A549 (cell line): ENCODE data around the gene TUBB3. TPM values are rescaled to one million over a fixed set of nuclear protein-coding genes. Genes with fewer than 3 reads are reported as not detected.

ENCODE experiments used
- ATAC-seq, 2 experiments: fragments of 200-7000 bp in 1 of 2; fragments of >200 bp in 1 of 2; cut with Nextera tagmentation in 1 of 2; cut with Tn5 transposase in 1 of 2; 3 replicates each; pipeline versions ENCODE4 v1.8.0 to v1.9.1; 2018 to 2020; ENCODE audit warnings: mild to moderate bottlenecking in 1 of 2, moderate library complexity in 1 of 2
- CTCF ChIA-PET: fragments of 300-600 bp; sonication (Branson Sonifier 250); formaldehyde crosslinking; extraction: SDS; loops from one replicate; lab custom pipeline; 2021; ENCODE audit warnings: antibody characterized with exemption, inconsistent platforms; lab: Yijun Ruan, JAX
- POLR2A ChIA-PET: fragments of 350-600 bp; formaldehyde crosslinking; extraction: SDS; loops from one replicate; lab custom pipeline; 2021; ENCODE audit warnings: antibody characterized with exemption, inconsistent platforms; lab: Yijun Ruan, JAX
- DNase-seq, 2 experiments: peaks; one replicate each; pipeline versions ENCODE4 v3.0.0 to v3.0.0-alpha.2; 2011 to 2016; ENCODE audit warnings: low read depth in 1 of 2, low spot score in 1 of 2
- FAIRE-seq: peaks from 2 replicates; lab custom pipeline; 2011; peaks lifted over from hg19 to GRCh38; lab: Jason Lieb, UNC
- H3K27ac ChIP-seq, 2 experiments: fragments of >200 bp; sonication (Bioruptor Twin); formaldehyde crosslinking; 3 replicates each; pipeline ENCODE4 v1.5.1; 2016 to 2017
- H3K4me1 ChIP-seq: fragments of >200 bp; sonication (Bioruptor Twin); formaldehyde crosslinking; 3 replicates; pipeline ENCODE4 v1.6.1; 2016
- H3K4me2 ChIP-seq: fragments of >200 bp; sonication (Bioruptor Twin); formaldehyde crosslinking; 3 replicates; pipeline ENCODE4 v1.6.1; 2016
- H3K4me3 ChIP-seq: fragments of >200 bp; sonication (Bioruptor Twin); formaldehyde crosslinking; 3 replicates; pipeline ENCODE4 v1.5.1; 2016
- H3K9me3 ChIP-seq: fragments of >200 bp; sonication (Bioruptor Twin); formaldehyde crosslinking; 3 replicates; pipeline ENCODE4 v1.6.1; 2016
- CEBPB ChIP-seq, 2 experiments: fragments of >200 bp in 1 of 2; sonication (Bioruptor Twin) in 1 of 2; formaldehyde crosslinking in 1 of 2; IDR thresholded peaks; 2 replicates each; pipeline ENCODE4 v1.6.1; 2012 to 2016
- ESRRA ChIP-seq: fragments of 150-350 bp; IDR thresholded peaks from 2 replicates; pipeline ENCODE4 v1.6.1; 2014; ENCODE audit warnings: mild to moderate bottlenecking, low read length, borderline replicate concordance
- FOSL2 ChIP-seq, 2 experiments: fragments of 450-650 bp in 1 of 2; fragments of >200 bp in 1 of 2; sonication (Bioruptor Twin) in 1 of 2; formaldehyde crosslinking; IDR thresholded peaks; 2 replicates each; pipeline versions ENCODE4 v1.5.0 to v1.6.1; 2016 to 2020; ENCODE audit warnings: mild to moderate bottlenecking in 1 of 2, moderate library complexity in 1 of 2
- GATA3 ChIP-seq: IDR thresholded peaks from 2 replicates; pipeline ENCODE4 v1.6.1; 2012; ENCODE audit warnings: borderline replicate concordance
- HEYL ChIP-seq: fragments of 250-450 bp; sonication (Bioruptor Pico); IDR thresholded peaks from 2 replicates; pipeline ENCODE4 v1.8.0; 2021; ENCODE audit warnings: mild to moderate bottlenecking, moderate library complexity
- HOXA7 ChIP-seq: fragments of 250-450 bp; sonication (Bioruptor Pico); IDR thresholded peaks from 2 replicates; pipeline ENCODE4 v1.5.0; 2020; ENCODE audit warnings: mild to moderate bottlenecking, moderate library complexity
- JUNB ChIP-seq: fragments of >200 bp; sonication (Bioruptor Twin); formaldehyde crosslinking; IDR thresholded peaks from 2 replicates; pipeline ENCODE4 v1.6.1; 2016
- MAFK ChIP-seq: fragments of 450-650 bp; IDR thresholded peaks from 2 replicates; pipeline ENCODE4 v1.6.1; 2014; ENCODE audit not compliant: partially characterized antibody
- RARB ChIP-seq: fragments of 250-450 bp; sonication (Bioruptor Pico); IDR thresholded peaks from 2 replicates; pipeline ENCODE4 v1.8.0; 2021; ENCODE audit warnings: mild to moderate bottlenecking, moderate library complexity
- SREBF2 ChIP-seq: fragments of 450-650 bp; IDR thresholded peaks from 2 replicates; pipeline ENCODE4 v1.6.1; 2014; ENCODE audit warnings: mild to moderate bottlenecking, moderate library complexity
- ZC3H11A ChIP-seq: fragments of 450-650 bp; IDR thresholded peaks from 2 replicates; pipeline ENCODE4 v1.6.1; 2014; ENCODE audit warnings: antibody characterized with exemption, mild to moderate bottlenecking
- ZSCAN20 ChIP-seq: fragments of 250-450 bp; sonication (Bioruptor Pico); IDR thresholded peaks from 2 replicates; pipeline ENCODE4 v1.8.0; 2022; ENCODE audit warnings: mild to moderate bottlenecking, moderate library complexity
- WGBS: methylation state at CpG from one replicate; pipeline ENCODE4 v1.1.6; 2017; ENCODE audit errors: missing lambda C conversion rate; 5-methylcytosine and 5-hydroxymethylcytosine counted together
- polyA plus RNA-seq, 4 experiments: library from polyadenylated mRNA; depleted of rRNA in 3 of 4; stranded (reverse); fragments of >200 nt; fragmentation: RNase III in 1 of 4; extraction: RNeasy Plus Mini Kit Qiagen cat#74134 plus additional on column Dnase treatment in 1 of 4; gene quantifications; 2 replicates in 3 of 4; 3 replicates in 1 of 4; pipeline ENCODE4 v1.2.3, GENCODE V29; 2011 to 2017
- TF ChIP-seq, protein P1 (sequence below): fragments of 250-450 bp; sonication (Bioruptor Pico); IDR thresholded peaks from 2 replicates; pipeline ENCODE4 v1.5.0; 2020; ENCODE audit warnings: low read depth, mild to moderate bottlenecking, moderate library complexity
- TF ChIP-seq, protein P2 (sequence below): fragments of 250-450 bp; sonication (Bioruptor Pico); IDR thresholded peaks from 2 replicates; pipeline ENCODE4 v1.5.0; 2021; ENCODE audit warnings: mild to moderate bottlenecking, moderate library complexity, borderline replicate concordance
- TF ChIP-seq, protein P3 (sequence below): fragments of >200 bp; sonication (Bioruptor Twin); formaldehyde crosslinking; IDR thresholded peaks from 3 replicates; pipeline ENCODE4 v1.5.1; 2016
- TF ChIP-seq, protein P4 (sequence below): fragments of 450-650 bp; IDR thresholded peaks from 2 replicates; pipeline ENCODE4 v1.6.1; 2014; ENCODE audit warnings: antibody characterized with exemption

TUBB3 gene
- polyA plus RNA-seq, 2 of the 4 experiments (the other 2 are of a cell fraction), result 48.9 to 163 TPM

DNA sequence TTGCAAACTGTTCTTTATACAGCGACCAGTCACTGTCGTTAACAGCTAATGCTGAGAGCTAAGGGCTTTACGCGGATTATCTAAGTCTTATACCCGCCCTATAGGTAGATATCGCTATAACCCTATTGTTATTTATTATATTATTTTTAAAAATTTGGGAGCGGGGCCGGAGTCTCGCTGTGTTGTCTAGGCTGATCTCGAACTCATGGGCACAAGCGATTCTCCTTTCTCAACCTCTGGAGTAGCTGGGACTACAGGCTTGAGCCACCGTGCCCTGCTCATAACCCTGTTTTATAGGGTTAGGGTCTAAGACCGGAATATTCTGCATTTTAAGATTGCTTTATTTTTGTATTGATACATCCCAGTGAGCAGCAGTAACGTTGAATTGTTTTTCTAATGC, 50.1 kb downstream of the TUBB3 start:
- 0 out of 3 replicates have a peak, but pooled peaks cover 5% of the 10 kb centered on the region for H3K9me3 ChIP-seq
- ChIA-PET CTCF (interaction anchor here (0.8 to 0.9 kb wide), 3 partner anchors 14 to 74 kb away, joined by 3 read pairs; no protein-coding TSS in a partner anchor), POLR2A (interaction anchor here (0.5 to 1.7 kb wide), 4 partner anchors 49 to 74 kb away, joined by 3 to 8 read pairs (median 5); no protein-coding TSS in a partner anchor)
- peaks cover 15% of the 10 kb centered on the region for H3K4me1 ChIP-seq
- WGBS, result 5% methylated on average over 14 of the region's 14 CpGs
- peak overlapping the region; percentile 91 for H3K4me2 ChIP-seq
- peak overlapping the region; percentile 93 to 97 for H3K27ac ChIP-seq
- DNase-seq, result no peak
- peak overlapping the region; percentile 79 for H3K4me3 ChIP-seq
- no peak for ATAC-seq
- FAIRE-seq, result no peak
- TF ChIP-seq, protein P1, sequence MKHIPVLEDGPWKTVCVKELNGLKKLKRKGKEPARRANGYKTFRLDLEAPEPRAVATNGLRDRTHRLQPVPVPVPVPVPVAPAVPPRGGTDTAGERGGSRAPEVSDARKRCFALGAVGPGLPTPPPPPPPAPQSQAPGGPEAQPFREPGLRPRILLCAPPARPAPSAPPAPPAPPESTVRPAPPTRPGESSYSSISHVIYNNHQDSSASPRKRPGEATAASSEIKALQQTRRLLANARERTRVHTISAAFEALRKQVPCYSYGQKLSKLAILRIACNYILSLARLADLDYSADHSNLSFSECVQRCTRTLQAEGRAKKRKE (CRISPR knock-in tag), result no peak
- TF ChIP-seq GATA3 (no peak), JUNB (no peak), HOXA7 (CRISPR knock-in tag) (no peak), MAFK (no peak), ZC3H11A (no peak), RARB (CRISPR knock-in tag) (no peak)

DNA sequence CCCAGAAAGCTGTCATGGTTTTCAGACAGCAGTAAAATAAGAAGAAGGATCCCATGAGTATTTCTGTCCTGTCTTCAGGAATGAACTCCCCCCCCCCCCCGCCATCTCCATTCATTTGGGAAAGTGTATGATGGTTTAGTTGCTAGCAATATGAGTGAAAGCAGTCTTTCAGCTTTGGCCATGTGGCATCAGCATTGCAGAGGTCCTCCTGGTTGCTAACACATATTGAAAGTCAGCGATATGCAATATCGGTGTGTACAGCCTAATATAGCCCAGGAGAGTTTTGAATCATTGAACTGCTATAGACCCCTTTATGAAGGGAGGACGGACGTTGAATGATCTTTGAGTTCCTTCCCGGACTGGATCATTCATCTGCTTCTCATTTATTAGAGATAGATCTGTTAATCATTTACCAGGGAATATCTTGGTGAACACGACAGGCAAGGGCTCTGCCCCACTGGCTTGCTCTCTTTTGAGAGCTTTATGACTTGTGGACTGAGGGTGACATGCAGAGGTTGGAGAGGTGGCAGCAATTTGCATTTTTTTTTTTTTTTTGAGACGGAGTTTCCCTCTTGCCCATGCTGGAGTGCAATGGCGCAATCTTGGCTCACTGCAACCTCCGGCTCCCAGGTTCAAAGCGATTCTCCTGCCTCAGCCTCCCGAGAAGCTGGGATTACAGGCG, 50.7 kb downstream of the TUBB3 start:
- TF ChIP-seq, protein P2, sequence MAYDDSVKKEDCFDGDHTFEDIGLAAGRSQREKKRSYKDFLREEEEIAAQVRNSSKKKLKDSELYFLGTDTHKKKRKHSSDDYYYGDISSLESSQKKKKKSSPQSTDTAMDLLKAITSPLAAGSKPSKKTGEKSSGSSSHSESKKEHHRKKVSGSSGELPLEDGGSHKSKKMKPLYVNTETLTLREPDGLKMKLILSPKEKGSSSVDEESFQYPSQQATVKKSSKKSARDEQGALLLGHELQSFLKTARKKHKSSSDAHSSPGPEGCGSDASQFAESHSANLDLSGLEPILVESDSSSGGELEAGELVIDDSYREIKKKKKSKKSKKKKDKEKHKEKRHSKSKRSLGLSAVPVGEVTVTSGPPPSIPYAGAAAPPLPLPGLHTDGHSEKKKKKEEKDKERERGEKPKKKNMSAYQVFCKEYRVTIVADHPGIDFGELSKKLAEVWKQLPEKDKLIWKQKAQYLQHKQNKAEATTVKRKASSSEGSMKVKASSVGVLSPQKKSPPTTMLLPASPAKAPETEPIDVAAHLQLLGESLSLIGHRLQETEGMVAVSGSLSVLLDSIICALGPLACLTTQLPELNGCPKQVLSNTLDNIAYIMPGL (CRISPR knock-in tag), result no peak
- TF ChIP-seq, protein P3, sequence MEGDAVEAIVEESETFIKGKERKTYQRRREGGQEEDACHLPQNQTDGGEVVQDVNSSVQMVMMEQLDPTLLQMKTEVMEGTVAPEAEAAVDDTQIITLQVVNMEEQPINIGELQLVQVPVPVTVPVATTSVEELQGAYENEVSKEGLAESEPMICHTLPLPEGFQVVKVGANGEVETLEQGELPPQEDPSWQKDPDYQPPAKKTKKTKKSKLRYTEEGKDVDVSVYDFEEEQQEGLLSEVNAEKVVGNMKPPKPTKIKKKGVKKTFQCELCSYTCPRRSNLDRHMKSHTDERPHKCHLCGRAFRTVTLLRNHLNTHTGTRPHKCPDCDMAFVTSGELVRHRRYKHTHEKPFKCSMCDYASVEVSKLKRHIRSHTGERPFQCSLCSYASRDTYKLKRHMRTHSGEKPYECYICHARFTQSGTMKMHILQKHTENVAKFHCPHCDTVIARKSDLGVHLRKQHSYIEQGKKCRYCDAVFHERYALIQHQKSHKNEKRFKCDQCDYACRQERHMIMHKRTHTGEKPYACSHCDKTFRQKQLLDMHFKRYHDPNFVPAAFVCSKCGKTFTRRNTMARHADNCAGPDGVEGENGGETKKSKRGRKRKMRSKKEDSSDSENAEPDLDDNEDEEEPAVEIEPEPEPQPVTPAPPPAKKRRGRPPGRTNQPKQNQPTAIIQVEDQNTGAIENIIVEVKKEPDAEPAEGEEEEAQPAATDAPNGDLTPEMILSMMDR, result no peak
- TF ChIP-seq SREBF2, result no peak
- no peak for TF ChIP-seq HEYL (CRISPR knock-in tag)
- no peak for TF ChIP-seq CEBPB (IDR thresholded peaks at IDR 0.05)
- TF ChIP-seq MAFK, result no peak
- Histone ChIP-seq H3K4me3 (peak overlapping the region; percentile 79), H3K9me3 (0 out of 3 replicates have a peak, but pooled peaks cover 5% of the 10 kb centered on the region), H3K27ac (peak overlapping the region; percentile 93 to 97; a peak in 5 of 6 replicates), H3K4me1 (peaks cover 15% of the 10 kb centered on the region), H3K4me2 (peak overlapping the region; percentile 91)
- DNase-seq, result no peak
- no peak for ATAC-seq
- ChIA-PET POLR2A (interaction anchor here (0.7 to 1.7 kb wide), 2 partner anchors 52 to 75 kb away, joined by 3 read pairs; no protein-coding TSS in a partner anchor), CTCF (interaction anchor here (0.9 to 2.0 kb wide), 6 partner anchors 10 to 75 kb away, joined by 3 to 7 read pairs (median 4); no protein-coding TSS in a partner anchor)
- 78% methylated on average over 13 of the region's 13 CpGs for WGBS
- no peak for FAIRE-seq

DNA sequence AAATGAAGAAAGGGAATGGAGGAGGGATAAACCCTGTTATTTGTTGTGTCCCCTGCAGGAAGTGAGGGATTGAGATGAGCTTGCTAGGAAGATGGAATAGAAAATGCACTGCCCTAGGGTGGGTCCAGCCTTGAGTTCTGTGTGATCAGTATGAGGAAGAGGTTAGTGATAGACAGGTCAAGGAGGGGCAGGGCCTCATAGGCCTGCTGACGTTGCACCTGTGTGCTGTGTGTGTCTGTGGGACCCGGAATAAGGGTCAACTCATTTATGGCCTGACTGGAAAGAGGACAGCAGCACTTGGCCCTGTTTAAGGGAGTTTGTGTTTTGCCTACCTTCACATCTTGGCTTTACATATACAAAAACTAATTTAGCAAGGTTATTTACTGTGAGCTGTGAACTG, 51.7 kb downstream of the TUBB3 start:
- Histone ChIP-seq H3K27ac (no peak overlapping the region), H3K9me3 (0 out of 3 replicates have a peak, but pooled peaks cover 5% of the 10 kb centered on the region), H3K4me2 (no peak overlapping the region), H3K4me3 (no peak overlapping the region), H3K4me1 (peaks cover 15% of the 10 kb centered on the region)
- FAIRE-seq, result no peak
- 89% methylated on average over 2 of the region's 2 CpGs for WGBS
- ChIA-PET CTCF (interaction anchor here (0.9 to 2.0 kb wide), 5 partner anchors 11 to 65 kb away, joined by 3 to 7 read pairs (median 5); no protein-coding TSS in a partner anchor), POLR2A (interaction anchor here (1.7 kb wide), 1 partner anchor 53 kb away, joined by 3 read pairs; no protein-coding TSS in a partner anchor)
- TF ChIP-seq ZSCAN20 (CRISPR knock-in tag), result no peak
- TF ChIP-seq FOSL2 (IDR thresholded peaks at IDR 0.05), result no peak
- no peak for TF ChIP-seq FOSL2 (CRISPR knock-in tag; IDR thresholded peaks at IDR 0.05)
- no peak for TF ChIP-seq ESRRA
- TF ChIP-seq, protein P4, sequence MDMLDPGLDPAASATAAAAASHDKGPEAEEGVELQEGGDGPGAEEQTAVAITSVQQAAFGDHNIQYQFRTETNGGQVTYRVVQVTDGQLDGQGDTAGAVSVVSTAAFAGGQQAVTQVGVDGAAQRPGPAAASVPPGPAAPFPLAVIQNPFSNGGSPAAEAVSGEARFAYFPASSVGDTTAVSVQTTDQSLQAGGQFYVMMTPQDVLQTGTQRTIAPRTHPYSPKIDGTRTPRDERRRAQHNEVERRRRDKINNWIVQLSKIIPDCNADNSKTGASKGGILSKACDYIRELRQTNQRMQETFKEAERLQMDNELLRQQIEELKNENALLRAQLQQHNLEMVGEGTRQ, result no peak
- no peak for DNase-seq
- ATAC-seq, result no peak
